Astrocyte of the spinal cord (primary cell): ENCODE data around the gene HOXB13.

ENCODE experiments used
- DNase-seq: peaks from one replicate; pipeline ENCODE4 v3.0.0; 2011; ENCODE audit warnings: low read depth, low spot score
- H3K4me3 ChIP-seq: 2 replicates; pipeline ENCODE4 v1.5.1; 2011; ENCODE audit warnings: low read depth, mild to moderate bottlenecking, low read length, moderate library complexity
- in situ Hi-C: cut with HindIII; loops from 2 replicates; pipeline ENCODE4 v1.10.0; 2017; ENCODE audit warnings: low sequenced_read_pairs
- TF ChIP-seq, protein P1 (sequence below): IDR thresholded peaks from 2 replicates; pipeline ENCODE4 v1.5.1; 2012; ENCODE audit warnings: low read depth, mild to moderate bottlenecking, low read length, inconsistent platforms

Gene HOXB13

DNA sequence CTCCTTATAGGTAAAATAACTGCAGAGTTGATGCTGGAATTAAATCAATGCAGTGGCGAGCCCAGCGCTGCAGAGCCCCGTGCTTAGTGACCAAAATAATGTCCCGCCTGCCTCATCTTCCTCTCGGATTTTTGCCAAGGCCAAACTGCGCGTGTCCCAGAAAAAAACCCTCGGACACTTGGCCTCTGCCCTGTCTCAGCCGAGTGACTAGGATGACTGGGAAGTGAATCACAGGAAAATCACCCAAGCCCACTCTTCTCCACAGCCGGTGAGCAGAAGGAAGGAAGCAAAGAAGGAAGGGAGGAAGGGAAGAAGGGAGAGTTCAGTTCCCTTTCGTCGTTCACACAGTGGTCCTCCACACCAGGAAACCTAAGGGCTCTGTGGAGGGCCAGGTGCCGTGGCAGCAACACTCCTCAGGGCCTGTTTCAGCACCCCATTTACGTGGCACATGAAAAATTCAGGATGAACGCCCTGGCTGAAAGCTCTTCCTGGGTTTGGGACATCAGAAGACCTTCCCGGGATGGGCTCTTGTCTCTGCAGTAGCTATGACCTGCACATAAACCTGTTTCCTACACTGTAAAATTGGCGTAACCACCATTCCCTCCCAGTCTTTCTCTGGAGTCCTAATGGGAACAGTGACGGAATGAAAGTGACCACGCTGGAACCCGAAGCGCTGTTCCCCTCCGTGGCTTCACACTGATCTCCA lies 25.4 kb upstream of the HOXB13 start:
- H3K4me3 ChIP-seq: no peak overlapping the region
- TF ChIP-seq, protein P1, sequence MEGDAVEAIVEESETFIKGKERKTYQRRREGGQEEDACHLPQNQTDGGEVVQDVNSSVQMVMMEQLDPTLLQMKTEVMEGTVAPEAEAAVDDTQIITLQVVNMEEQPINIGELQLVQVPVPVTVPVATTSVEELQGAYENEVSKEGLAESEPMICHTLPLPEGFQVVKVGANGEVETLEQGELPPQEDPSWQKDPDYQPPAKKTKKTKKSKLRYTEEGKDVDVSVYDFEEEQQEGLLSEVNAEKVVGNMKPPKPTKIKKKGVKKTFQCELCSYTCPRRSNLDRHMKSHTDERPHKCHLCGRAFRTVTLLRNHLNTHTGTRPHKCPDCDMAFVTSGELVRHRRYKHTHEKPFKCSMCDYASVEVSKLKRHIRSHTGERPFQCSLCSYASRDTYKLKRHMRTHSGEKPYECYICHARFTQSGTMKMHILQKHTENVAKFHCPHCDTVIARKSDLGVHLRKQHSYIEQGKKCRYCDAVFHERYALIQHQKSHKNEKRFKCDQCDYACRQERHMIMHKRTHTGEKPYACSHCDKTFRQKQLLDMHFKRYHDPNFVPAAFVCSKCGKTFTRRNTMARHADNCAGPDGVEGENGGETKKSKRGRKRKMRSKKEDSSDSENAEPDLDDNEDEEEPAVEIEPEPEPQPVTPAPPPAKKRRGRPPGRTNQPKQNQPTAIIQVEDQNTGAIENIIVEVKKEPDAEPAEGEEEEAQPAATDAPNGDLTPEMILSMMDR: no peak
- no peak for DNase-seq
- in situ Hi-C loops: no loop called here

DNA sequence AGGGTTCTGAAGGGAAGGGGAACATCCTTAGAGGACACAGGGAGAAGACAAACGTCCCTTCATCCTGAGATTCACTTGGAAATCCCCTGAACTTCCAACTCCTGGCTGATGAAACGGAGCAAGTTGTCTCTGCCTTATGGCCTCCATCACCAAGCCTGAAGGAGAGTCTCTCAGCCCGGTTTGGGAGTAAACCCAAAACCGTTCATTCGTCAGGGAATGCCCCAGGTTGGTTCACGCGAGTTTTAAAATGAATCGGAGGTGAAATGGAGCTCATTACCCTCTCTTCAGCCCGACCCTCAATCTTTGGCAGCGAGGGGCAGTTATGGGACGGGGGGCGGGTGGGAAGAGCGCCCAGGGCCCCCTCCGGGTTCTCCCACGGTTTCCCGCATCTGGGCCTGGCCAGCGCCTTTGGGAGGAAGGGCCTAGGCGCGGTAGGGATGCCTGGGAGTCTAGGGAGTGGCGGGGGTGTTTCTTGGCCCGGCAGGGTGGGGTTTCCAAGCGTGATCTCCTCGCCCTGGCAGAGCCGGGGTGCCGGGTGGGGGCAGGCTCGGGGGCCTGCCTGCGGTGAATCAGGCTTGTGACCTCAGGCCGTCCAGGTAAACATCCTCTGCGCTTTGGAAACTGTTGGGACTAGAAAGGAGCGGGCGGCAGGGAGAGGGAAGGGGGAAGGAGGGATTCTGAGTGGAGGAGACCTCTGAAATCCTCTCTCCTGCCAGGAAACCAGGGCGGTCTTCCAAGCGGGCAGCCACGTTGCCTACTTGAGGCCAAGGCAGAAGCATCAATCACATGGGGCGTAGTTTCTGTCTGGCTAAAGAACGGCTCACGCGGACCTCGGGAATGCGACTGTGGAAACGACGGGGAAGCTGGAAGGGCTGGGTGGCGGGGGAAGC lies 24.1 kb upstream of the HOXB13 start:
- H3K4me3 ChIP-seq: no peak overlapping the region
- in situ Hi-C loops: no loop called here
- DNase-seq: no peak
- TF ChIP-seq, protein P1: no peak

DNA sequence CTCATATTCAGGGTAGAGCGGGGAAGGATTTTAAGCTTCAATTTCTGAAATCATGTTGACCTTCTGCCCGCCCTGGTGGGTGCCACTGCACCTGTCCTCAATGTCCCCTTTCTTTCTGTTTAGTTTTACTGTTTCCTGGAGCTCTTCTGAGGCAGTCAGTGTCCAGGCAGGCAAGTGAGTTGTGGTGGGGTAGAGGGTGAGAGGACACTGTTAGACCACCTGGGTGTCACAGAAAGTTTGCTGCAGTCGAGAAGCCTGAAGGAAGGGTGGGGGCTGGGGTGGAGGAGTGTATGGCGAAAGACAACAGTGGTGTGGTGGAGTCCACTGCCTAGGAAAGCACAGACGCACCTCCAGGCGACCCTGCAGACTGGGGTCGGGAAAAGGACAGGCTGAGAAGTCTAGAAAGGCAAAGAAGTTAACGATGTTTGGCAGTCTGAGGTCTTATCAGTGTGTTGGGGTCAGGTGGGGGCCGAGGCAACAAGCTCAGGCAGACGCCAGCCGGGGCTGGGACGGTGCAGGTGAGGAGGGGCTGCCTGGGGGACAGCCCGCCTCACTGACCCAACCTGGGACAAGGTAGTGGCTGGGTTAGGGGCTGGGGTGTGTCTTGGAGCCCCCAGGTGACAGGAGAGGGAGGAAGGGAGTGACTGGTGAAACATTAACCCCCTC lies 23.3 kb upstream of the HOXB13 start:
- H3K4me3 ChIP-seq: no peak overlapping the region
- TF ChIP-seq, protein P1: no peak
- in situ Hi-C loops: no loop called here
- DNase-seq: no peak

DNA sequence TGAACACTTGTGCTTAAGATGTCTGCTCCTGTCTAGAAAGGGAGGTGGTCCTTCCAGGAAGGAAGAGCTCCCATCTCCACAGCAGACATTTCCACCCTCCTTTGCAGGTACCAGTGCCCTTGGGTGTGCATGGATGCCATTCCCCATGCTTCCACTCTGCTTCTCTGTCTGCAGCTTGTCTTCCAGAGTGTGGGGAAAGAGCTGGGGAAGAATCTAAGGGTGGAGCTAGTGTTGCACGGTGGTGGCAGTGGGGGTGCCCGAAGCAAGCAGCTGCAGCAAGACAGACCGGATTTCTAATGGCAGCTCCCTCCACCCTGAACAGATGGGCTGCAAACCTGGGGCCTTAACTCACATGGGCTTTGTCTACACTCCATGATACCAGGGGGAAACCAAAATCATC lies 22.6 kb upstream of the HOXB13 start:
- in situ Hi-C loops: no loop called here
- H3K4me3 ChIP-seq: no peak overlapping the region
- no peak for DNase-seq
- TF ChIP-seq, protein P1: no peak

DNA sequence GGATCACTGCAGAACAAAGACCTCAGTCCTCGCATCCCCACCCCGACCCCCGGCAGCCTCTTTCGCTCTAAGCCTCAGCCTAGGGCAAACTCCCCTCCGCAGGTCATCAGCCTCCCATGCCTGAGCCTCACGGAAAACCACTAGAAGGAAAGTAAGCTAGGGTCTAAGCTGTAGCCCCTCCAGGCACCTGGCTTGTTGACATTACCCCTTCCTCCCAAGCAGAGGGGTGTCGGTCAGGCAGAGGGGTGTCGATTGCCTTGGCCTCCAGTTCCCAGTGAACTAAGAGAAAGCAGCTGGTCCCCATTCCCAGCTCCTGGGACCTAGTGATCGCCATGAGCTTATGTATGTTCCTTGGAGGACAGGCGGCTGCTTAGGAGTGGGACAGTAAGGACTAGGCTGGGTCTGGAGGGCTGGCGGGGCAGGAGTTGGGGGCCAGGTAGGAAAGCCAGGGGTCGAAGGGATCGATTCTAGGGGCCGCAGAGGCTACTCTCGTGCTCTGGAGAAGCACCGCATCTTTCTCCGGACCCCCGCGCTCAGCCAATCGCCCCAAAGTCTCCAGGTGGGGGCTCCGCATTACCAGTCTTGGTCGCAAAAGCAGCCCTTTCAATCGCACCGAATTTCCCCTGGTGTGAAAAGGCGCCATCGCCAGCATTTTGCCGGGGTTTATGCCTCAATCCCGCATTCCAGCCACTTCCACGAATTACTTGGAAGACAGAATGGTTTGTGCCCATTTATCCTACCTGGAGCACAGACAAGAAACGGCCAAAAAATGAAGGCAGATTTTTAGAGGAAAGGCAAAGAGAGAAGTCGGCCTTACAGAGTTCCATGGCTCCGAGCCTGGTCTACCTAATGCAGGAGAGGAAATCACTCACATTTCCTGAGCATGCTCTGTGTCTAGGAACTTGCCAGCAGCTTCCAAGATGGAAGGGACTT lies 21.3 kb upstream of the HOXB13 start:
- no peak overlapping the region for H3K4me3 ChIP-seq
- in situ Hi-C loops: no loop called here
- DNase-seq: no peak
- TF ChIP-seq, protein P1: no peak
